ENCODE measurements around the gene TMED7.

DNA sequence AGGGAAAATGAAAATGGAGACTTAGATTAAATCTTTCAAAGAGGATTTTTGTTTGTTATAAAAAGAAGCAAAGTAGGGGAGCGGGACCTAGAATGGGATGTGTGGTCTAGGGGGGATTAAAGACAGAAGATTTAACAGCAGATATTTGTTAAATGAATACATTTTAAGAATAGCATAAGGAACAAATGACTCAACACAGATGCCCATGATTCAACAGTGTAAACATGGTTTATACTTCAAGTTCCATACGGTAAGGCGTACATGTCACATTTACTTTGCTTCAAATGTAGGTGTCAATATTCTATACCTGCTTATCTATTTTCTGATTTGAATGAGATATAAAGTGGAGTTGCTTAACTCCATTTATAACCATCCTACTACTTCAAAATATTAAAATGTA lies 25.1 kb downstream of the TMED7 start:
- TF ChIP-seq, protein P1, sequence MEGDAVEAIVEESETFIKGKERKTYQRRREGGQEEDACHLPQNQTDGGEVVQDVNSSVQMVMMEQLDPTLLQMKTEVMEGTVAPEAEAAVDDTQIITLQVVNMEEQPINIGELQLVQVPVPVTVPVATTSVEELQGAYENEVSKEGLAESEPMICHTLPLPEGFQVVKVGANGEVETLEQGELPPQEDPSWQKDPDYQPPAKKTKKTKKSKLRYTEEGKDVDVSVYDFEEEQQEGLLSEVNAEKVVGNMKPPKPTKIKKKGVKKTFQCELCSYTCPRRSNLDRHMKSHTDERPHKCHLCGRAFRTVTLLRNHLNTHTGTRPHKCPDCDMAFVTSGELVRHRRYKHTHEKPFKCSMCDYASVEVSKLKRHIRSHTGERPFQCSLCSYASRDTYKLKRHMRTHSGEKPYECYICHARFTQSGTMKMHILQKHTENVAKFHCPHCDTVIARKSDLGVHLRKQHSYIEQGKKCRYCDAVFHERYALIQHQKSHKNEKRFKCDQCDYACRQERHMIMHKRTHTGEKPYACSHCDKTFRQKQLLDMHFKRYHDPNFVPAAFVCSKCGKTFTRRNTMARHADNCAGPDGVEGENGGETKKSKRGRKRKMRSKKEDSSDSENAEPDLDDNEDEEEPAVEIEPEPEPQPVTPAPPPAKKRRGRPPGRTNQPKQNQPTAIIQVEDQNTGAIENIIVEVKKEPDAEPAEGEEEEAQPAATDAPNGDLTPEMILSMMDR (IDR thresholded peaks at IDR 0.05 in 4 of 5, conservative IDR thresholded peaks at IDR 0.05 in 1 of 5) = no peak
- TF ChIP-seq POLR2A (IDR thresholded peaks at IDR 0.05) = no peak

Measured in gastrocnemius medialis (tissue), 4 donors.